K562 (cell line): ENCODE results near the gene PET100. TPM values are rescaled to one million over a fixed set of nuclear protein-coding genes. Genes with fewer than 3 reads are reported as not detected.

Experiments
- ATAC-seq: fragments of 200-7000 bp; cut with Tn5 transposase; 3 replicates; pipeline ENCODE4 v1.9.1; 2020; ENCODE audit warnings: moderate library complexity
- BruUV-seq: library from RNA; stranded (reverse); fragments of 400-500 nt; replicated peaks from 2 replicates; lab custom pipeline; 2021; lab: Mats Ljungman, UMichigan
- CTCF ChIA-PET: fragments of 300-600 bp; formaldehyde crosslinking; extraction: SDS; loops from one replicate; lab custom pipeline; 2021; ENCODE audit warnings: low intra/inter-chr PET ratio; lab: Yijun Ruan, JAX
- POLR2A ChIA-PET: fragments of 300-600, 350-650 bp; sonication (Branson Sonifier 250); formaldehyde crosslinking; extraction: SDS; loops from one replicate; lab custom pipeline; 2021; ENCODE audit warnings: antibody characterized with exemption, inconsistent platforms; lab: Yijun Ruan, JAX
- DNase-seq, 4 experiments: peaks; one replicate each; pipeline versions ENCODE4 v3.0.0 to v3.0.0-alpha.2; 2011 to 2018; ENCODE audit warnings: low spot score in 3 of 4, mixed read lengths in 3 of 4; ENCODE audit errors: extremely low read depth in 1 of 4
- FAIRE-seq: peaks from 2 replicates; lab custom pipeline; 2011; peaks lifted over from hg19 to GRCh38; lab: Jason Lieb, UNC
- H2AFZ ChIP-seq: 2 replicates; pipeline ENCODE4 v1.6.0; 2011; ENCODE audit warnings: low read depth, low read length, control low read depth, inconsistent platforms
- H3K27ac ChIP-seq: fragments of 200-600 bp; 3 replicates; pipeline ENCODE4 v1.8.0; 2011; ENCODE audit warnings: low read depth, mild to moderate bottlenecking, control low read depth, inconsistent platforms, low read length, moderate library complexity, mixed read lengths; ENCODE audit errors: extremely low read depth
- H3K27me3 ChIP-seq, 2 experiments: fragments of 300-600 bp in 1 of 2; 2 replicates in 1 of 2; 3 replicates in 1 of 2; pipeline versions ENCODE4 v1.6.0 to v1.8.0; 2011; ENCODE audit warnings: inconsistent platforms in 2 of 2, low read length in 2 of 2, mild to moderate bottlenecking in 1 of 2, mixed read lengths in 1 of 2, moderate library complexity in 1 of 2; ENCODE audit not compliant: control insufficient read depth in 2 of 2, insufficient read depth in 2 of 2
- H3K36me3 ChIP-seq: fragments of 300-600 bp; 3 replicates; pipeline ENCODE4 v1.8.0; 2011; ENCODE audit warnings: mild to moderate bottlenecking, low read length, inconsistent platforms; ENCODE audit not compliant: control insufficient read depth, insufficient read depth
- H3K4me1 ChIP-seq, 2 experiments: fragments of 200-600 bp in 1 of 2; replicated peaks in 1 of 2; 2 replicates in 1 of 2; 3 replicates in 1 of 2; pipeline versions ENCODE4 v1.5.1 to v1.8.0; 2011; ENCODE audit warnings: inconsistent platforms in 2 of 2, low read length in 2 of 2, mild to moderate bottlenecking in 1 of 2, mixed read lengths in 1 of 2, moderate library complexity in 1 of 2; ENCODE audit not compliant: control insufficient read depth in 2 of 2, insufficient read depth in 2 of 2
- H3K4me2 ChIP-seq: 2 replicates; pipeline ENCODE4 v1.6.1; 2011; ENCODE audit warnings: low read length, control low read depth, inconsistent platforms, mixed read lengths; ENCODE audit not compliant: insufficient read depth
- H3K4me3 ChIP-seq: fragments of 200-600 bp; sonication (generic), shearing (Covaris generic); 2 replicates; pipeline ENCODE4 v1.5.1; 2016; ENCODE audit warnings: control low read depth, inconsistent platforms
- H3K79me2 ChIP-seq: fragments of 200-600 bp; 3 replicates; pipeline ENCODE4 v1.8.0; 2011; ENCODE audit warnings: low read length, inconsistent platforms; ENCODE audit not compliant: control insufficient read depth, insufficient read depth
- H3K9ac ChIP-seq, 2 experiments: 2 replicates each; pipeline versions ENCODE4 v1.6.0 to v1.6.1; 2011; ENCODE audit warnings: low read depth in 2 of 2, low read length in 2 of 2, control low read depth in 1 of 2, inconsistent platforms in 1 of 2, mild to moderate bottlenecking in 1 of 2, mixed read lengths in 1 of 2; ENCODE audit not compliant: insufficient read depth in 1 of 2
- H3K9me1 ChIP-seq: one replicate; pipeline ENCODE4 v1.6.0; 2011; ENCODE audit warnings: inconsistent platforms, mild to moderate bottlenecking, low read length, moderate library complexity; ENCODE audit not compliant: control insufficient read depth, insufficient read depth
- H3K9me3 ChIP-seq: replicated peaks from 2 replicates; pipeline ENCODE4 v1.5.1; 2011; ENCODE audit warnings: low read depth, low read length, inconsistent platforms; ENCODE audit not compliant: control insufficient read depth, insufficient read depth
- H4K20me1 ChIP-seq: replicated peaks from 2 replicates; pipeline ENCODE4 v1.6.1; 2011; ENCODE audit warnings: low read length, inconsistent platforms, mixed read lengths; ENCODE audit not compliant: control insufficient read depth, insufficient read depth
- ESRRA ChIP-seq: fragments of 450-650 bp; IDR thresholded peaks from 2 replicates; pipeline ENCODE4 v1.6.1; 2014; ENCODE audit warnings: low read depth, mild to moderate bottlenecking, moderate library complexity, borderline replicate concordance
- GATA2 ChIP-seq: sonication (generic); formaldehyde crosslinking; IDR thresholded peaks from 2 replicates; pipeline ENCODE4 v1.4.0; 2020; ENCODE audit warnings: mild to moderate bottlenecking, missing genetic modification reagents
- HCFC1 ChIP-seq: IDR thresholded peaks from 2 replicates; pipeline ENCODE4 v1.6.1; 2012; ENCODE audit warnings: low read depth, low read length, improper control_type of control experiment
- HDAC2 ChIP-seq: fragments of 450-650 bp; IDR thresholded peaks from 2 replicates; pipeline ENCODE4 v1.6.1; 2016; ENCODE audit warnings: mild to moderate bottlenecking
- HNRNPLL ChIP-seq: fragments of 200-400 bp; formaldehyde crosslinking; IDR thresholded peaks from 2 replicates; pipeline ENCODE4 v1.6.1; 2017; ENCODE audit warnings: low read length, low read depth, mild to moderate bottlenecking; ENCODE audit not compliant: poor library complexity, severe bottlenecking
- NFRKB ChIP-seq: fragments of 450-650 bp; IDR thresholded peaks from 2 replicates; pipeline ENCODE4 v1.6.1; 2016; ENCODE audit warnings: low read depth
- NONO ChIP-seq, 2 experiments: fragments of 200-400 bp in 1 of 2; fragments of 450-650 bp in 1 of 2; formaldehyde crosslinking in 1 of 2; IDR thresholded peaks; 2 replicates each; pipeline ENCODE4 v1.6.1; 2017; ENCODE audit warnings: low read depth in 2 of 2, mild to moderate bottlenecking in 2 of 2, moderate library complexity in 2 of 2, low read length in 1 of 2
- PHB2 ChIP-seq: fragments of 450-650 bp; IDR thresholded peaks from 2 replicates; pipeline ENCODE4 v1.6.1; 2017; ENCODE audit warnings: low read depth
- PHF20 ChIP-seq: fragments of 450-650 bp; IDR thresholded peaks from 2 replicates; pipeline ENCODE4 v1.6.1; 2018; ENCODE audit not compliant: partially characterized antibody
- RB1 ChIP-seq: fragments of 450-650 bp; IDR thresholded peaks from 2 replicates; pipeline ENCODE4 v1.6.1; 2017; ENCODE audit warnings: low read depth, mild to moderate bottlenecking
- SP1 ChIP-seq: sonication (generic); formaldehyde crosslinking; IDR thresholded peaks from 2 replicates; pipeline ENCODE4 v1.8.1; 2022; ENCODE audit warnings: mild to moderate bottlenecking, missing genetic modification reagents
- ZNF324 ChIP-seq: fragments of 250-450 bp; sonication (Bioruptor Pico); IDR thresholded peaks from 2 replicates; pipeline ENCODE4 v1.4.0; 2020; ENCODE audit warnings: mild to moderate bottlenecking
- ZNF431 ChIP-seq: sonication (generic); formaldehyde crosslinking; IDR thresholded peaks from 2 replicates; pipeline ENCODE4 v1.8.0; 2022; ENCODE audit warnings: mild to moderate bottlenecking, missing genetic modification reagents
- ZNF444 ChIP-seq: fragments of 250-450 bp; sonication (Bioruptor Pico); IDR thresholded peaks from 2 replicates; pipeline ENCODE4 v1.4.0; 2020; ENCODE audit warnings: mild to moderate bottlenecking, moderate library complexity
- WGBS: fragments of 100-300 bp; shearing (Covaris generic); methylation state at CpG from one replicate; pipeline ENCODE4 v1.1.6; 2016; ENCODE audit warnings: low coverage, mixed read lengths; ENCODE audit not compliant: insufficient coverage; ENCODE audit errors: missing lambda C conversion rate; 5-methylcytosine and 5-hydroxymethylcytosine counted together
- in situ Hi-C: fragments of 300-500 bp; cut with MboI; formaldehyde crosslinking; loops from 4 replicates; pipeline ENCODE4 v1.15.0; 2018; ENCODE audit warnings: inconsistent platforms, mixed read lengths
- intact Hi-C: fragments of 100-400 bp; cut with micrococcal nuclease; formaldehyde crosslinking; loops from 2 replicates; pipeline ENCODE4 v1.14.2; 2022
- polyA plus RNA-seq, 8 experiments: library from polyadenylated mRNA; depleted of rRNA in 4 of 8; stranded (reverse) in 5 of 8; unstranded in 3 of 8; fragments of >200 nt; fragmentation: Nextera tagmentation in 2 of 8; fragmentation: Illumina TruSeq in 1 of 8; extraction: Ambion mirVana in 2 of 8; extraction: Trizol in 1 of 8; gene quantifications; 2 replicates each; pipeline versions ENCODE4 v1.2.1 to v1.2.3, GENCODE V29; 2011 to 2014; ENCODE audit warnings: inconsistent platforms in 1 of 8, missing spikeins in 1 of 8
- total RNA-seq, 7 experiments: library from RNA; depleted of rRNA in 6 of 7; stranded (reverse); fragments of >200 nt in 6 of 7; fragmentation: Illumina TruSeq in 2 of 7; extraction: Trizol in 2 of 7; gene quantifications; 2 replicates each; pipeline versions ENCODE4 v1.2.1 to v1.2.3, GENCODE V29; 2011 to 2021; ENCODE audit warnings: low replicate concordance in 1 of 7
- TF ChIP-seq, protein P1 (sequence below), 3 experiments: IDR thresholded peaks in 2 of 3; conservative IDR thresholded peaks in 1 of 3; 2 replicates each; pipeline ENCODE4 v1.5.1; 2011 to 2012; ENCODE audit warnings: low read length in 3 of 3, mild to moderate bottlenecking in 3 of 3, control low read depth in 2 of 3, improper control_type of control experiment in 1 of 3, inconsistent platforms in 1 of 3, low read depth in 1 of 3, mixed read lengths in 1 of 3, moderate library complexity in 1 of 3; ENCODE audit not compliant: insufficient read depth in 2 of 3
- TF ChIP-seq, protein P2 (sequence below): fragments of 250-450 bp; sonication (Bioruptor Pico); IDR thresholded peaks from 2 replicates; pipeline ENCODE4 v1.8.0; 2022; ENCODE audit warnings: moderate library complexity, mild to moderate bottlenecking, inconsistent platforms
- TF ChIP-seq, protein P3 (sequence below): fragments of 450-650 bp; conservative IDR thresholded peaks from 2 replicates; pipeline ENCODE4 v1.6.1; 2016; ENCODE audit warnings: missing genetic modification characterization, low read depth, mild to moderate bottlenecking, control low read depth, missing compliant biosample characterization

PET100 gene
- total and polyA plus RNA-seq, 9 of the 15 experiments (the other 6 are each of a cell fraction or from before 2014, with no cell fraction given) = 62.3 to 351 (median 98.3) TPM

DNA sequence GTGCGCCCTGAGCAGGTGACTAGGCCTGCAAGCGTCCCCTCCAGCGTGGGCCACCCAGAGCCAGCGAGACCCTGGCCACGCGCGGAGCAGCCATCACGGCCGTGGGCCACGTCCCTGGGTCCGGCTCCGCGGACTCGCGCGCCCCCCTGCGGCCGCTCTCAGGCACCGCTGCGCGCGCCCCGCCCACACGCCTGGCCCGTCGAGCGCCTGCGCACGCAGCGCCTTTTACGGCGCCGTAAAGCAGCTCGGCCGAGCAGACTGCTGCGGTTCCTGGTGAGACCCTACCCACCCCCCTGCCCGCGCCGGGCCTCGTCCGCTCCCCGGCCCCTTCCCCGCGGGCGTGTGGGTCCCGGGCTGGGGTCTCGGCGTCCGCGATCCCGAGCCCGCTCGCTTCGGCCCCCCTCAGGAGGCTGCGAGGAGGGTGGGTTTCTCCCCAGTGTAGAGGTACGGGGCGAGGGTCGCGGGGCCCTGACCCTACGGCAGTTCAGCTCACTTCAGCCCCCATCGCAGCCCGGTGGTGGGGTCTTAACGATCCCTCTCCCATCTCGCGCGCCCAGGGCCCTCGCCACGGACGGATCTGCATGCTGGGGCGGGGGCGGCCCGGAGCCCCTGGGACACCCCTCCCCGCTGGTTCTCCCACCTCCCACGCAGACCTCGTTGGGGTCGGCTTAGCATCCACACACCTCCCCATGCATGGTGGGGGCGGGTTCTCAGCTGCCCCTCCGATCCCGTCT, 51.2 kb downstream of the PET100 start, which contains the start of gene TRAPPC5:
Gene TRAPPC5, plus strand, starts transcription at position 228 of the 734 bp plus-strand sequence. CDS start 1,421 bp downstream, outside the sequence.
- Histone ChIP-seq H4K20me1 (no peaks in the 10 kb centered on the region), H3K27ac (peak within 1 kb of the TSS; percentile 79), H3K9me3 (no peaks in the 10 kb centered on the region), H3K4me3 (peak within 1 kb of the TSS; percentile 95), H3K27me3 (0 out of 5 replicates have a peak, but pooled peaks cover 0 to 8% of the 10 kb centered on the region in 2 experiments), H3K4me1 (peaks cover 10 to 26% of the 10 kb centered on the region in 2 experiments; a peak in 4 of 5 replicates), H3K36me3 (peaks cover 10% of the 10 kb centered on the region; the same call in 2 of the 3 replicates), H2AFZ (peak within 1 kb of the TSS; percentile 87), H3K4me2 (peak within 1 kb of the TSS; percentile 87), H3K79me2 (peaks cover 15% of the 10 kb centered on the region; the same call in 2 of the 3 replicates), H3K9me1 (peaks cover 3% of the 10 kb centered on the region), H3K9ac (peak within 1 kb of the TSS; percentile 86 to 95)
- ChIA-PET CTCF (interaction anchor here (0.5 to 2.6 kb wide), 5 partner anchors 113 to 337 kb away, joined by 3 to 28 read pairs (median 3); no protein-coding TSS in a partner anchor), POLR2A (interaction anchor here (0.6 to 1.1 kb wide), 4 partner anchors 12 to 326 kb away, joined by 3 read pairs; no protein-coding TSS in a partner anchor)
- in situ Hi-C loops (loop anchor here (5.0 to 10.0 kb wide), 2 partner anchors 113 to 326 kb away; no protein-coding TSS in a partner anchor), intact Hi-C loops (loop anchor here (2.0 to 10.0 kb wide), 4 partner anchors 28 to 326 kb away; no protein-coding TSS in a partner anchor)
- DNase-seq (peak; percentile 89 to 96 (median 94)), FAIRE-seq (no peak), ATAC-seq (peak; percentile 86)
- no TSS peak for BruUV-seq
- WGBS = 2% methylated on average over 30 of the region's 79 CpGs
- no peak for TF ChIP-seq ZNF444 (CRISPR knock-in tag)
- TF ChIP-seq ESRRA = peak; percentile 67
- no peak for TF ChIP-seq HDAC2
- TF ChIP-seq, protein P1, sequence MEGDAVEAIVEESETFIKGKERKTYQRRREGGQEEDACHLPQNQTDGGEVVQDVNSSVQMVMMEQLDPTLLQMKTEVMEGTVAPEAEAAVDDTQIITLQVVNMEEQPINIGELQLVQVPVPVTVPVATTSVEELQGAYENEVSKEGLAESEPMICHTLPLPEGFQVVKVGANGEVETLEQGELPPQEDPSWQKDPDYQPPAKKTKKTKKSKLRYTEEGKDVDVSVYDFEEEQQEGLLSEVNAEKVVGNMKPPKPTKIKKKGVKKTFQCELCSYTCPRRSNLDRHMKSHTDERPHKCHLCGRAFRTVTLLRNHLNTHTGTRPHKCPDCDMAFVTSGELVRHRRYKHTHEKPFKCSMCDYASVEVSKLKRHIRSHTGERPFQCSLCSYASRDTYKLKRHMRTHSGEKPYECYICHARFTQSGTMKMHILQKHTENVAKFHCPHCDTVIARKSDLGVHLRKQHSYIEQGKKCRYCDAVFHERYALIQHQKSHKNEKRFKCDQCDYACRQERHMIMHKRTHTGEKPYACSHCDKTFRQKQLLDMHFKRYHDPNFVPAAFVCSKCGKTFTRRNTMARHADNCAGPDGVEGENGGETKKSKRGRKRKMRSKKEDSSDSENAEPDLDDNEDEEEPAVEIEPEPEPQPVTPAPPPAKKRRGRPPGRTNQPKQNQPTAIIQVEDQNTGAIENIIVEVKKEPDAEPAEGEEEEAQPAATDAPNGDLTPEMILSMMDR (IDR thresholded peaks at IDR 0.05 in 2 of 3, conservative IDR thresholded peaks at IDR 0.05 in 1 of 3; ENCODE audit: insufficient read depth in 2 of 3, low read depth in 1 of 3, low read length in 3 of 3) = peak; percentile 84 to 94 (median 92)
- TF ChIP-seq GATA2 (CRISPR knock-in tag) = peak; percentile 31; the same call in 1 of the 2 replicates
- TF ChIP-seq NFRKB = no peak
- TF ChIP-seq PHF20 = peak; percentile 46
- TF ChIP-seq, protein P2, sequence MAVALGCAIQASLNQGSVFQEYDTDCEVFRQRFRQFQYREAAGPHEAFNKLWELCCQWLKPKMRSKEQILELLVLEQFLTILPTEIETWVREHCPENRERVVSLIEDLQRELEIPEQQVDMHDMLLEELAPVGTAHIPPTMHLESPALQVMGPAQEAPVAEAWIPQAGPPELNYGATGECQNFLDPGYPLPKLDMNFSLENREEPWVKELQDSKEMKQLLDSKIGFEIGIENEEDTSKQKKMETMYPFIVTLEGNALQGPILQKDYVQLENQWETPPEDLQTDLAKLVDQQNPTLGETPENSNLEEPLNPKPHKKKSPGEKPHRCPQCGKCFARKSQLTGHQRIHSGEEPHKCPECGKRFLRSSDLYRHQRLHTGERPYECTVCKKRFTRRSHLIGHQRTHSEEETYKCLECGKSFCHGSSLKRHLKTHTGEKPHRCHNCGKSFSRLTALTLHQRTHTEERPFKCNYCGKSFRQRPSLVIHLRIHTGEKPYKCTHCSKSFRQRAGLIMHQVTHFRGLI (CRISPR knock-in tag) = no peak
- TF ChIP-seq ZNF431 (CRISPR knock-in tag) = 0 out of 2 replicates have a peak, but pooled peaks have one; percentile 10
- TF ChIP-seq SP1 (CRISPR knock-in tag) = peak; percentile 53; the same call in 1 of the 2 replicates
- TF ChIP-seq HNRNPLL = peak; percentile 57
- peak; percentile 35; the same call in 1 of the 2 replicates for TF ChIP-seq HCFC1
- TF ChIP-seq RB1 = peak; percentile 96
- TF ChIP-seq, protein P3, sequence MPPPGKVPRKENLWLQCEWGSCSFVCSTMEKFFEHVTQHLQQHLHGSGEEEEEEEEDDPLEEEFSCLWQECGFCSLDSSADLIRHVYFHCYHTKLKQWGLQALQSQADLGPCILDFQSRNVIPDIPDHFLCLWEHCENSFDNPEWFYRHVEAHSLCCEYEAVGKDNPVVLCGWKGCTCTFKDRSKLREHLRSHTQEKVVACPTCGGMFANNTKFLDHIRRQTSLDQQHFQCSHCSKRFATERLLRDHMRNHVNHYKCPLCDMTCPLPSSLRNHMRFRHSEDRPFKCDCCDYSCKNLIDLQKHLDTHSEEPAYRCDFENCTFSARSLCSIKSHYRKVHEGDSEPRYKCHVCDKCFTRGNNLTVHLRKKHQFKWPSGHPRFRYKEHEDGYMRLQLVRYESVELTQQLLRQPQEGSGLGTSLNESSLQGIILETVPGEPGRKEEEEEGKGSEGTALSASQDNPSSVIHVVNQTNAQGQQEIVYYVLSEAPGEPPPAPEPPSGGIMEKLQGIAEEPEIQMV (tag) = no peak
- TF ChIP-seq PHB2 = no peak
- no peak for TF ChIP-seq ZNF324 (CRISPR knock-in tag)
- peak in 1 of 2 experiments; percentile 71; a peak in 2 of 4 replicates for TF ChIP-seq NONO (IDR thresholded peaks at IDR 0.05; ENCODE audit: low read depth in 2 of 2, low read length in 1 of 2)
